ENCODE results near the gene IGFN1.

DNA sequence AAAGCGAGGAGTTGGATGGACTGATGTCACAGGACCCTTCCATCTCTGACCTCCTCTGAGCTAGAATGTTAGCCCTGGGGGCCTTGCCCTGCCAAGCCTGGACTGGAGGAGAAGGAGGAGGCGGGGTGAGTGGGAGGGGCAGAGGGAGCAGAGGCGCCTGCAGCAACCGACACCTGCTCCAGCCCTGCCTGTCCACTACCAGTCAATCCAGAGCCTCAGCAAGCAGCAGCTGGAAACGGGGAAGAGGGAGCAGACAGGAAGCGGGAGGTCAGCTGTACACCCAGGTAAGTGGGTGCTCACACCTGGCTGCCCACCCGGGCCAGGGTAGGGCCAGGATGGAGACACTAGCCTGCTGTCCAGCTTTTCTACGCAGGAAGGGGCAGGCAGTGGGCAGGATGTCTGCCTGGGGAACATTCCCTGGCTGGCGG, at the start of gene IGFN1:
- no peak for TF ChIP-seq ARNT (IDR thresholded peaks at IDR 0.05)
- TF ChIP-seq BHLHE40 (IDR thresholded peaks at IDR 0.05; ENCODE audit: borderline replicate concordance): no peak
- TF ChIP-seq FOXM1 (IDR thresholded peaks at IDR 0.05; ENCODE audit: borderline replicate concordance): no peak

All from HEK293T (cell line).